GM23338 (cell line): ENCODE data around the gene TPK1.

Experiments
- CREB1 ChIP-seq: fragments of 250-450 bp; sonication (Bioruptor Pico); IDR thresholded peaks from 2 replicates; pipeline ENCODE4 v1.5.0; 2020; ENCODE audit warnings: low read depth, mild to moderate bottlenecking, moderate library complexity
- EZH2 ChIP-seq: fragments of 200-600 bp; sonication (generic); IDR thresholded peaks from one replicate; pipeline ENCODE4 v1.8.0; 2017; ENCODE audit warnings: antibody characterized with exemption, mild to moderate bottlenecking, low read depth; ENCODE audit not compliant: unreplicated experiment
- EZH2phosphoT487 ChIP-seq: fragments of 200-600 bp; sonication (generic); IDR thresholded peaks from one replicate; pipeline ENCODE4 v1.8.1; 2018; ENCODE audit warnings: antibody characterized with exemption; ENCODE audit not compliant: unreplicated experiment
- JUNB ChIP-seq: IDR thresholded peaks from one replicate; pipeline ENCODE4 v1.6.1; 2016; ENCODE audit warnings: antibody characterized with exemption; ENCODE audit not compliant: unreplicated experiment
- NANOG ChIP-seq: IDR thresholded peaks from 2 replicates; pipeline ENCODE4 v1.6.1; 2016; ENCODE audit warnings: antibody characterized with exemption, borderline replicate concordance
- POLR2AphosphoS5 ChIP-seq: IDR thresholded peaks from 2 replicates; pipeline ENCODE4 v1.6.1; 2016; ENCODE audit warnings: antibody characterized with exemption, low read depth
- STAT1 ChIP-seq: IDR thresholded peaks from one replicate; pipeline ENCODE4 v1.6.1; 2016; ENCODE audit warnings: antibody characterized with exemption; ENCODE audit not compliant: unreplicated experiment
- ZNF114 ChIP-seq: fragments of 250-450 bp; sonication (Bioruptor Pico); IDR thresholded peaks from 2 replicates; pipeline ENCODE4 v1.5.0; 2020; ENCODE audit warnings: mild to moderate bottlenecking, moderate library complexity
- ZNF331 ChIP-seq: fragments of 250-450 bp; sonication (Bioruptor Pico); IDR thresholded peaks from 2 replicates; pipeline ENCODE4 v1.5.0; 2020; ENCODE audit warnings: low read depth, mild to moderate bottlenecking, moderate library complexity
- TF ChIP-seq, protein P1 (sequence below), 2 experiments: fragments of 200-600 bp in 1 of 2; sonication (generic) in 1 of 2; conservative IDR thresholded peaks; 2 replicates each; pipeline versions ENCODE4 v1.5.1 to v1.6.1; 2016 to 2017; ENCODE audit warnings: antibody characterized with exemption in 2 of 2, low read depth in 2 of 2, mild to moderate bottlenecking in 2 of 2, moderate library complexity in 1 of 2
- TF ChIP-seq, protein P2 (sequence below): IDR thresholded peaks from one replicate; pipeline ENCODE4 v1.6.1; 2018; ENCODE audit warnings: antibody characterized with exemption; ENCODE audit not compliant: unreplicated experiment
- TF ChIP-seq, protein P3 (sequence below): fragments of 250-450 bp; sonication (Bioruptor Pico); IDR thresholded peaks from 2 replicates; pipeline ENCODE4 v1.5.0; 2020; ENCODE audit warnings: mild to moderate bottlenecking, moderate library complexity
- TF ChIP-seq, protein P4 (sequence below): IDR thresholded peaks from 2 replicates; pipeline ENCODE4 v1.6.1; 2016; ENCODE audit warnings: antibody characterized with exemption

DNA sequence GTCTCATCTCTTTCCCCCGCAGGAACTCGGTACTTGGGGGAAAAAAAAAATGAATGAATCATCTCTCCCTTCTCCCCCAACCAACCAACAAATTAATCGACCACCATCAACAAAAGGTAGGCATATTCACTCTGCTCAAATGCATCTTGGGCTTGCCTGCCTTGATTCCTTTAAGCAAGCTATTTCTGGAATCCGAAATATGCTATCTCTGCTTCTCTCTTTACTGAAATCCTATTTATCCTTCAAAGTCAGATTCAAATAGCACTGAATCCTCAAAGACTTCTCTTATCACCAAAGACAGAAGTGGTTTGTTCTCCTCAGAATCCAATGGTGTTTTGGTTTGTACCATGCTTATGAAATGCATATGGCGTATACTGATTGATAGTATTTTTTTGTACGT lies 49.6 kb upstream of the TPK1 start:
- no peak for TF ChIP-seq POLR2AphosphoS5
- TF ChIP-seq, protein P1, sequence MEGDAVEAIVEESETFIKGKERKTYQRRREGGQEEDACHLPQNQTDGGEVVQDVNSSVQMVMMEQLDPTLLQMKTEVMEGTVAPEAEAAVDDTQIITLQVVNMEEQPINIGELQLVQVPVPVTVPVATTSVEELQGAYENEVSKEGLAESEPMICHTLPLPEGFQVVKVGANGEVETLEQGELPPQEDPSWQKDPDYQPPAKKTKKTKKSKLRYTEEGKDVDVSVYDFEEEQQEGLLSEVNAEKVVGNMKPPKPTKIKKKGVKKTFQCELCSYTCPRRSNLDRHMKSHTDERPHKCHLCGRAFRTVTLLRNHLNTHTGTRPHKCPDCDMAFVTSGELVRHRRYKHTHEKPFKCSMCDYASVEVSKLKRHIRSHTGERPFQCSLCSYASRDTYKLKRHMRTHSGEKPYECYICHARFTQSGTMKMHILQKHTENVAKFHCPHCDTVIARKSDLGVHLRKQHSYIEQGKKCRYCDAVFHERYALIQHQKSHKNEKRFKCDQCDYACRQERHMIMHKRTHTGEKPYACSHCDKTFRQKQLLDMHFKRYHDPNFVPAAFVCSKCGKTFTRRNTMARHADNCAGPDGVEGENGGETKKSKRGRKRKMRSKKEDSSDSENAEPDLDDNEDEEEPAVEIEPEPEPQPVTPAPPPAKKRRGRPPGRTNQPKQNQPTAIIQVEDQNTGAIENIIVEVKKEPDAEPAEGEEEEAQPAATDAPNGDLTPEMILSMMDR (conservative IDR thresholded peaks at IDR 0.05; ENCODE audit: low read depth in 2 of 2) = no peak
- no peak for TF ChIP-seq EZH2
- TF ChIP-seq CREB1 (CRISPR knock-in tag) = no peak
- TF ChIP-seq, protein P2, sequence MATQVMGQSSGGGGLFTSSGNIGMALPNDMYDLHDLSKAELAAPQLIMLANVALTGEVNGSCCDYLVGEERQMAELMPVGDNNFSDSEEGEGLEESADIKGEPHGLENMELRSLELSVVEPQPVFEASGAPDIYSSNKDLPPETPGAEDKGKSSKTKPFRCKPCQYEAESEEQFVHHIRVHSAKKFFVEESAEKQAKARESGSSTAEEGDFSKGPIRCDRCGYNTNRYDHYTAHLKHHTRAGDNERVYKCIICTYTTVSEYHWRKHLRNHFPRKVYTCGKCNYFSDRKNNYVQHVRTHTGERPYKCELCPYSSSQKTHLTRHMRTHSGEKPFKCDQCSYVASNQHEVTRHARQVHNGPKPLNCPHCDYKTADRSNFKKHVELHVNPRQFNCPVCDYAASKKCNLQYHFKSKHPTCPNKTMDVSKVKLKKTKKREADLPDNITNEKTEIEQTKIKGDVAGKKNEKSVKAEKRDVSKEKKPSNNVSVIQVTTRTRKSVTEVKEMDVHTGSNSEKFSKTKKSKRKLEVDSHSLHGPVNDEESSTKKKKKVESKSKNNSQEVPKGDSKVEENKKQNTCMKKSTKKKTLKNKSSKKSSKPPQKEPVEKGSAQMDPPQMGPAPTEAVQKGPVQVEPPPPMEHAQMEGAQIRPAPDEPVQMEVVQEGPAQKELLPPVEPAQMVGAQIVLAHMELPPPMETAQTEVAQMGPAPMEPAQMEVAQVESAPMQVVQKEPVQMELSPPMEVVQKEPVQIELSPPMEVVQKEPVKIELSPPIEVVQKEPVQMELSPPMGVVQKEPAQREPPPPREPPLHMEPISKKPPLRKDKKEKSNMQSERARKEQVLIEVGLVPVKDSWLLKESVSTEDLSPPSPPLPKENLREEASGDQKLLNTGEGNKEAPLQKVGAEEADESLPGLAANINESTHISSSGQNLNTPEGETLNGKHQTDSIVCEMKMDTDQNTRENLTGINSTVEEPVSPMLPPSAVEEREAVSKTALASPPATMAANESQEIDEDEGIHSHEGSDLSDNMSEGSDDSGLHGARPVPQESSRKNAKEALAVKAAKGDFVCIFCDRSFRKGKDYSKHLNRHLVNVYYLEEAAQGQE = no peak
- TF ChIP-seq EZH2phosphoT487 = no peak
- TF ChIP-seq JUNB = no peak
- TF ChIP-seq, protein P3, sequence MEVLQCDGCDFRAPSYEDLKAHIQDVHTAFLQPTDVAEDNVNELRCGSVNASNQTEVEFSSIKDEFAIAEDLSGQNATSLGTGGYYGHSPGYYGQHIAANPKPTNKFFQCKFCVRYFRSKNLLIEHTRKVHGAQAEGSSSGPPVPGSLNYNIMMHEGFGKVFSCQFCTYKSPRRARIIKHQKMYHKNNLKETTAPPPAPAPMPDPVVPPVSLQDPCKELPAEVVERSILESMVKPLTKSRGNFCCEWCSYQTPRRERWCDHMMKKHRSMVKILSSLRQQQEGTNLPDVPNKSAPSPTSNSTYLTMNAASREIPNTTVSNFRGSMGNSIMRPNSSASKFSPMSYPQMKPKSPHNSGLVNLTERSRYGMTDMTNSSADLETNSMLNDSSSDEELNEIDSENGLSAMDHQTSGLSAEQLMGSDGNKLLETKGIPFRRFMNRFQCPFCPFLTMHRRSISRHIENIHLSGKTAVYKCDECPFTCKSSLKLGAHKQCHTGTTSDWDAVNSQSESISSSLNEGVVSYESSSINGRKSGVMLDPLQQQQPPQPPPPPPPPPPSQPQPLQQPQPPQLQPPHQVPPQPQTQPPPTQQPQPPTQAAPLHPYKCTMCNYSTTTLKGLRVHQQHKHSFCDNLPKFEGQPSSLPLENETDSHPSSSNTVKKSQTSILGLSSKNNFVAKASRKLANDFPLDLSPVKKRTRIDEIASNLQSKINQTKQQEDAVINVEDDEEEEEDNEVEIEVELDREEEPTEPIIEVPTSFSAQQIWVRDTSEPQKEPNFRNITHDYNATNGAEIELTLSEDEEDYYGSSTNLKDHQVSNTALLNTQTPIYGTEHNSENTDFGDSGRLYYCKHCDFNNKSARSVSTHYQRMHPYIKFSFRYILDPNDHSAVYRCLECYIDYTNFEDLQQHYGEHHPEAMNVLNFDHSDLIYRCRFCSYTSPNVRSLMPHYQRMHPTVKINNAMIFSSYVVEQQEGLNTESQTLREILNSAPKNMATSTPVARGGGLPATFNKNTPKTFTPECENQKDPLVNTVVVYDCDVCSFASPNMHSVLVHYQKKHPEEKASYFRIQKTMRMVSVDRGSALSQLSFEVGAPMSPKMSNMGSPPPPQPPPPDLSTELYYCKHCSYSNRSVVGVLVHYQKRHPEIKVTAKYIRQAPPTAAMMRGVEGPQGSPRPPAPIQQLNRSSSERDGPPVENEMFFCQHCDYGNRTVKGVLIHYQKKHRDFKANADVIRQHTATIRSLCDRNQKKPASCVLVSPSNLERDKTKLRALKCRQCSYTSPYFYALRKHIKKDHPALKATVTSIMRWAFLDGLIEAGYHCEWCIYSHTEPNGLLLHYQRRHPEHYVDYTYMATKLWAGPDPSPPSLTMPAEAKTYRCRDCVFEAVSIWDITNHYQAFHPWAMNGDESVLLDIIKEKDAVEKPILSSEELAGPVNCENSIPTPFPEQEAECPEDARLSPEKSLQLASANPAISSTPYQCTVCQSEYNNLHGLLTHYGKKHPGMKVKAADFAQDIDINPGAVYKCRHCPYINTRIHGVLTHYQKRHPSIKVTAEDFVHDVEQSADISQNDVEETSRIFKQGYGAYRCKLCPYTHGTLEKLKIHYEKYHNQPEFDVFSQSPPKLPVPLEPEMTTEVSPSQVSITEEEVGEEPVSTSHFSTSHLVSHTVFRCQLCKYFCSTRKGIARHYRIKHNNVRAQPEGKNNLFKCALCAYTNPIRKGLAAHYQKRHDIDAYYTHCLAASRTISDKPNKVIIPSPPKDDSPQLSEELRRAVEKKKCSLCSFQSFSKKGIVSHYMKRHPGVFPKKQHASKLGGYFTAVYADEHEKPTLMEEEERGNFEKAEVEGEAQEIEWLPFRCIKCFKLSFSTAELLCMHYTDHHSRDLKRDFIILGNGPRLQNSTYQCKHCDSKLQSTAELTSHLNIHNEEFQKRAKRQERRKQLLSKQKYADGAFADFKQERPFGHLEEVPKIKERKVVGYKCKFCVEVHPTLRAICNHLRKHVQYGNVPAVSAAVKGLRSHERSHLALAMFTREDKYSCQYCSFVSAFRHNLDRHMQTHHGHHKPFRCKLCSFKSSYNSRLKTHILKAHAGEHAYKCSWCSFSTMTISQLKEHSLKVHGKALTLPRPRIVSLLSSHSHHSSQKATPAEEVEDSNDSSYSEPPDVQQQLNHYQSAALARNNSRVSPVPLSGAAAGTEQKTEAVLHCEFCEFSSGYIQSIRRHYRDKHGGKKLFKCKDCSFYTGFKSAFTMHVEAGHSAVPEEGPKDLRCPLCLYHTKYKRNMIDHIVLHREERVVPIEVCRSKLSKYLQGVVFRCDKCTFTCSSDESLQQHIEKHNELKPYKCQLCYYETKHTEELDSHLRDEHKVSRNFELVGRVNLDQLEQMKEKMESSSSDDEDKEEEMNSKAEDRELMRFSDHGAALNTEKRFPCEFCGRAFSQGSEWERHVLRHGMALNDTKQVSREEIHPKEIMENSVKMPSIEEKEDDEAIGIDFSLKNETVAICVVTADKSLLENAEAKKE (CRISPR knock-in tag) = no peak
- TF ChIP-seq ZNF114 = no peak
- TF ChIP-seq, protein P4, sequence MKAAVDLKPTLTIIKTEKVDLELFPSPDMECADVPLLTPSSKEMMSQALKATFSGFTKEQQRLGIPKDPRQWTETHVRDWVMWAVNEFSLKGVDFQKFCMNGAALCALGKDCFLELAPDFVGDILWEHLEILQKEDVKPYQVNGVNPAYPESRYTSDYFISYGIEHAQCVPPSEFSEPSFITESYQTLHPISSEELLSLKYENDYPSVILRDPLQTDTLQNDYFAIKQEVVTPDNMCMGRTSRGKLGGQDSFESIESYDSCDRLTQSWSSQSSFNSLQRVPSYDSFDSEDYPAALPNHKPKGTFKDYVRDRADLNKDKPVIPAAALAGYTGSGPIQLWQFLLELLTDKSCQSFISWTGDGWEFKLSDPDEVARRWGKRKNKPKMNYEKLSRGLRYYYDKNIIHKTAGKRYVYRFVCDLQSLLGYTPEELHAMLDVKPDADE = no peak
- no peak for TF ChIP-seq NANOG
- TF ChIP-seq ZNF331 (CRISPR knock-in tag) = no peak
- TF ChIP-seq STAT1 = no peak
